Effector CD8-positive, alpha-beta T cell (primary cell): ENCODE measurements around the gene SLCO2A1.

Experiments used
- DNase-seq: peaks from one replicate; lab custom pipeline; 2025; lab: John Stamatoyannopoulos, UW

SLCO2A1 gene

GRCh38 chr3:134034005-134034785 lies 4.5 kb upstream of the SLCO2A1 start:
- DNase-seq: no peak

- no peak for DNase-seq
Observed at GRCh38 chr3:134033315-134033996, 3.7 kb upstream of the SLCO2A1 start.

- no peak for DNase-seq
Observed at GRCh38 chr3:134031348-134031915, 1.7 kb upstream of the SLCO2A1 start.

- DNase-seq: no peak
Observed at GRCh38 chr3:134030379-134031347, 938 bp upstream of the SLCO2A1 start.

GRCh38 chr3:134029256-134029733 lies 430 bp downstream of the SLCO2A1 start:
- DNase-seq: no peak

- no peak for DNase-seq
Observed at GRCh38 chr3:134028486-134029255, 1.1 kb downstream of the SLCO2A1 start.

GRCh38 chr3:134027631-134028030 lies 2.1 kb downstream of the SLCO2A1 start:
- no peak for DNase-seq

- DNase-seq: no peak
Observed at GRCh38 chr3:134020135-134020680, 9.5 kb downstream of the SLCO2A1 start.

- no peak for DNase-seq
Observed at GRCh38 chr3:134018850-134019249, 10.9 kb downstream of the SLCO2A1 start.

GRCh38 chr3:134018406-134018805 lies 11.3 kb downstream of the SLCO2A1 start:
- no peak for DNase-seq

- no peak for DNase-seq
Observed at GRCh38 chr3:134017490-134017889, 12.2 kb downstream of the SLCO2A1 start.

- DNase-seq: no peak
Observed at GRCh38 chr3:134014270-134014669, 15.5 kb downstream of the SLCO2A1 start.

- no peak for DNase-seq
Observed at GRCh38 chr3:134013280-134013679, 16.4 kb downstream of the SLCO2A1 start.

GRCh38 chr3:134009345-134010000 lies 20.3 kb downstream of the SLCO2A1 start:
- DNase-seq: no peak

- no peak for DNase-seq
Observed at GRCh38 chr3:134008630-134009156, 21.0 kb downstream of the SLCO2A1 start.

GRCh38 chr3:134007819-134008218 lies 21.9 kb downstream of the SLCO2A1 start:
- no peak for DNase-seq

- DNase-seq: no peak
Observed at GRCh38 chr3:134004841-134005240, 24.9 kb downstream of the SLCO2A1 start.

GRCh38 chr3:134003066-134003465 lies 26.7 kb downstream of the SLCO2A1 start:
- no peak for DNase-seq

GRCh38 chr3:134002306-134002705 lies 27.4 kb downstream of the SLCO2A1 start:
- no peak for DNase-seq

- no peak for DNase-seq
Observed at GRCh38 chr3:134001251-134001650, 28.5 kb downstream of the SLCO2A1 start.
